GM18858 (cell line): ENCODE measurements around the gene NOTCH1.

Source experiments
- ATAC-seq: cut with Tn5 transposase; IDR thresholded peaks from one replicate; pipeline ENCODE4 v1.9.1; 2021; ENCODE audit not compliant: unreplicated experiment

NOTCH1 gene

GRCh38 chr9:136518623-136519022 is 27.2 kb downstream of the NOTCH1 start:
- no peak for ATAC-seq

GRCh38 chr9:136517950-136518349 is 27.9 kb downstream of the NOTCH1 start:
- no peak for ATAC-seq

GRCh38 chr9:136517012-136517743 is 28.7 kb downstream of the NOTCH1 start:
- no peak for ATAC-seq

GRCh38 chr9:136516191-136516654 is 29.6 kb downstream of the NOTCH1 start:
- ATAC-seq = no peak

- no peak for ATAC-seq
These were observed 30.6 kb downstream of the NOTCH1 start for GRCh38 chr9:136515276-136515675.

- no peak for ATAC-seq
These were observed 31.7 kb downstream of the NOTCH1 start for GRCh38 chr9:136514022-136514714.

GRCh38 chr9:136513191-136513590 is 32.7 kb downstream of the NOTCH1 start:
- ATAC-seq = no peak

GRCh38 chr9:136512651-136513071 is 33.2 kb downstream of the NOTCH1 start:
- ATAC-seq = no peak

GRCh38 chr9:136511670-136512592 is 33.9 kb downstream of the NOTCH1 start:
- ATAC-seq = no peak

- ATAC-seq = no peak
These were observed 34.6 kb downstream of the NOTCH1 start for GRCh38 chr9:136511144-136511669.

GRCh38 chr9:136510561-136510960 is 35.3 kb downstream of the NOTCH1 start:
- no peak for ATAC-seq

- ATAC-seq = no peak
These were observed 36.3 kb downstream of the NOTCH1 start for GRCh38 chr9:136509549-136509948.

GRCh38 chr9:136508729-136509500 is 36.9 kb downstream of the NOTCH1 start:
- no peak for ATAC-seq

GRCh38 chr9:136507992-136508375 is 37.9 kb downstream of the NOTCH1 start:
- ATAC-seq = no peak

GRCh38 chr9:136507221-136507991 is 38.4 kb downstream of the NOTCH1 start:
- ATAC-seq = no peak

GRCh38 chr9:136506425-136506824 is 39.4 kb downstream of the NOTCH1 start:
- no peak for ATAC-seq

GRCh38 chr9:136505406-136506403 is 40.1 kb downstream of the NOTCH1 start:
- no peak for ATAC-seq
